SK-N-MC (cell line): ENCODE measurements around the gene CDH23.

ENCODE experiments used
- DNase-seq: peaks from one replicate; pipeline ENCODE4 v3.0.0-alpha.2; 2011; ENCODE audit warnings: low read depth, low spot score
- H3K27ac ChIP-seq: fragments of 200-600 bp; sonication (generic); 2 replicates; pipeline ENCODE4 v1.5.1; 2016; ENCODE audit warnings: mixed run types
- H3K36me3 ChIP-seq: fragments of 200-600 bp; sonication (generic); 2 replicates; pipeline ENCODE4 v1.6.1; 2017; ENCODE audit warnings: antibody characterized with exemption, low read length, mixed read lengths; ENCODE audit not compliant: insufficient read depth
- H3K4me3 ChIP-seq: fragments of 200-600 bp; sonication (generic); 2 replicates; pipeline ENCODE4 v1.5.1; 2016
- H3K9ac ChIP-seq: fragments of 200-600 bp; sonication (generic); 2 replicates; pipeline ENCODE4 v1.8.0; 2017; ENCODE audit warnings: mixed run types, mixed read lengths; ENCODE audit not compliant: insufficient read length
- H3K9me3 ChIP-seq: fragments of 200-600 bp; sonication (generic); 2 replicates; pipeline ENCODE4 v1.6.1; 2017; ENCODE audit warnings: low read depth, mild to moderate bottlenecking, antibody characterized with exemption, low read length, moderate library complexity, mixed read lengths
- EZH2 ChIP-seq: fragments of 200-600 bp; sonication (generic); IDR thresholded peaks from one replicate; pipeline ENCODE4 v1.6.1; 2017; ENCODE audit warnings: antibody characterized with exemption
- FOXP2 ChIP-seq: optimal IDR thresholded peaks from 2 replicates; pipeline ENCODE3; 2011; ENCODE audit warnings: mild to moderate bottlenecking, moderate library complexity; ENCODE audit not compliant: insufficient read depth; ENCODE audit errors: extremely low read length, control extremely low read depth
- POLR2AphosphoS5 ChIP-seq: IDR thresholded peaks from 2 replicates; pipeline ENCODE4 v1.6.1; 2012; ENCODE audit warnings: mild to moderate bottlenecking, low read depth, low read length, borderline replicate concordance

The CDH23 gene

GRCh38 chr10:71762324-71762723 is 365.6 kb downstream of the CDH23 start:
- no peak for DNase-seq
- Histone ChIP-seq H3K9me3 (no peaks in the 10 kb centered on the region), H3K9ac (no peak overlapping the region), H3K4me3 (no peak overlapping the region), H3K27ac (no peak overlapping the region), H3K36me3 (no peaks in the 10 kb centered on the region)
- TF ChIP-seq FOXP2 (no peak), EZH2 (no peak), POLR2AphosphoS5 (no peak)

GRCh38 chr10:71763352-71764127 is 366.8 kb downstream of the CDH23 start:
- TF ChIP-seq EZH2 (no peak), FOXP2 (no peak), POLR2AphosphoS5 (no peak)
- Histone ChIP-seq H3K36me3 (no peaks in the 10 kb centered on the region), H3K27ac (no peak overlapping the region), H3K4me3 (no peak overlapping the region), H3K9me3 (no peaks in the 10 kb centered on the region), H3K9ac (no peak overlapping the region)
- DNase-seq: no peak

- Histone ChIP-seq H3K27ac (no peak overlapping the region), H3K9ac (no peak overlapping the region), H3K4me3 (no peak overlapping the region), H3K9me3 (no peaks in the 10 kb centered on the region), H3K36me3 (no peaks in the 10 kb centered on the region)
- no peak for DNase-seq
- TF ChIP-seq FOXP2 (no peak), POLR2AphosphoS5 (no peak), EZH2 (no peak)
Measured at GRCh38 chr10:71765176-71765904, 368.6 kb downstream of the CDH23 start.

GRCh38 chr10:71765906-71766716 is 369.4 kb downstream of the CDH23 start:
- Histone ChIP-seq H3K4me3 (no peak overlapping the region), H3K9ac (no peak overlapping the region), H3K27ac (no peak overlapping the region), H3K36me3 (no peaks in the 10 kb centered on the region), H3K9me3 (no peaks in the 10 kb centered on the region)
- DNase-seq: no peak
- TF ChIP-seq POLR2AphosphoS5 (no peak), FOXP2 (no peak), EZH2 (no peak)

- no peak overlapping the region for H3K9ac ChIP-seq
- H3K4me3 ChIP-seq: no peak overlapping the region
- no peak overlapping the region for H3K27ac ChIP-seq
- no peaks in the 10 kb centered on the region for H3K36me3 ChIP-seq
- H3K9me3 ChIP-seq: no peaks in the 10 kb centered on the region
- TF ChIP-seq FOXP2 (no peak), POLR2AphosphoS5 (no peak), EZH2 (no peak)
- no peak for DNase-seq
Measured at GRCh38 chr10:71766717-71767419, 370.1 kb downstream of the CDH23 start.

- Histone ChIP-seq H3K4me3 (no peak overlapping the region), H3K27ac (no peak overlapping the region), H3K36me3 (no peaks in the 10 kb centered on the region), H3K9me3 (no peaks in the 10 kb centered on the region), H3K9ac (no peak overlapping the region)
- DNase-seq: no peak
- TF ChIP-seq EZH2 (no peak), FOXP2 (no peak), POLR2AphosphoS5 (no peak)
Measured at GRCh38 chr10:71767420-71768035, 370.8 kb downstream of the CDH23 start.

GRCh38 chr10:71769279-71769823 is 372.6 kb downstream of the CDH23 start:
- H3K9ac ChIP-seq: no peak overlapping the region
- H3K4me3 ChIP-seq: no peak overlapping the region
- DNase-seq: no peak

More at GRCh38 chr10:71769279-71769823, 372.6 kb downstream of the CDH23 start:
- Histone ChIP-seq H3K9me3 (no peaks in the 10 kb centered on the region), H3K27ac (no peak overlapping the region), H3K36me3 (no peaks in the 10 kb centered on the region)
- TF ChIP-seq FOXP2 (no peak), POLR2AphosphoS5 (no peak), EZH2 (no peak)
